Progenitor cell of endocrine pancreas (in vitro differentiated cells): ENCODE results near the gene SLC40A1. TPM values are rescaled to one million over a fixed set of nuclear protein-coding genes. Genes with fewer than 3 reads are reported as not detected.

Experiments
- DNase-seq: peaks from one replicate; pipeline ENCODE4 v3.0.0; 2021; ENCODE audit warnings: low spot score; ENCODE audit not compliant: unreplicated experiment
- H3K27ac Mint-ChIP-seq: 2 replicates; pipeline ENCODE4 v1.8.0; 2021; ENCODE audit warnings: mild to moderate bottlenecking, moderate library complexity, mixed read lengths
- H3K27me3 Mint-ChIP-seq: 2 replicates; pipeline ENCODE4 v1.8.0; 2021; ENCODE audit warnings: mixed read lengths
- H3K36me3 Mint-ChIP-seq: 2 replicates; pipeline ENCODE4 v1.8.0; 2022; ENCODE audit warnings: mixed read lengths; ENCODE audit not compliant: insufficient read depth
- H3K4me1 Mint-ChIP-seq: 2 replicates; pipeline ENCODE4 v1.8.0; 2021; ENCODE audit warnings: low read depth, mixed read lengths
- H3K4me3 Mint-ChIP-seq: 2 replicates; pipeline ENCODE4 v1.8.0; 2021; ENCODE audit warnings: low read depth, mild to moderate bottlenecking, moderate library complexity, mixed read lengths
- H3K9me3 Mint-ChIP-seq: 2 replicates; pipeline ENCODE4 v1.8.0; 2021; ENCODE audit warnings: low read depth, mixed read lengths
- total RNA-seq: library from RNA; stranded (reverse); gene quantifications from 2 replicates; pipeline ENCODE4 v1.2.1, GENCODE V29; 2021
- TF ChIP-seq, protein P1 (sequence below): fragments of 200-600 bp; sonication (generic); IDR thresholded peaks from one replicate; pipeline ENCODE4 v1.5.0; 2021; ENCODE audit warnings: antibody characterized with exemption, mild to moderate bottlenecking; ENCODE audit not compliant: unreplicated experiment

Gene SLC40A1
- total RNA-seq, 1 donor from 2014 or later, result 14.6 TPM

DNA sequence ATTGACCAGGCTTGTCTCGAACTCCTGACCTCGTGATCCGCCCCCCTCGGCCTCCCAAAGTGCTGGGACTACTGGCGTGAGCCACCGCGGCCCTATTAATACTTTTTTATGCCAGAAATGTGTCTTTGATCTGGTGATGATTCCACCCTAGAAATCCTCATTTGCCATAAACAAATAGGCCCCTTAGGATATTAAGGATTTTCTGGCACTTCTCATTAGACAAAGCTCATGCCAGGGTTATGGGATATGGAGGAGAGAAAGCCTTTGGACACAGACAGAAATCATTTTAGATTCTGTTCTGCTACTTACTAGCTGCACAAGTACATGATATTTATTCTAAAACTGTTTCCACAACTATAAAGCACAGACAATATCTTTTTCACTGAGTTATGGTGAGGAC lies 24.1 kb downstream of the SLC40A1 start:
- no peak for DNase-seq
- peaks cover 22% of the 10 kb centered on the region for H3K4me1 Mint-ChIP-seq
- peaks cover 2% of the 10 kb centered on the region for H3K36me3 Mint-ChIP-seq
- no peak overlapping the region for H3K4me3 Mint-ChIP-seq
- TF ChIP-seq, protein P1, sequence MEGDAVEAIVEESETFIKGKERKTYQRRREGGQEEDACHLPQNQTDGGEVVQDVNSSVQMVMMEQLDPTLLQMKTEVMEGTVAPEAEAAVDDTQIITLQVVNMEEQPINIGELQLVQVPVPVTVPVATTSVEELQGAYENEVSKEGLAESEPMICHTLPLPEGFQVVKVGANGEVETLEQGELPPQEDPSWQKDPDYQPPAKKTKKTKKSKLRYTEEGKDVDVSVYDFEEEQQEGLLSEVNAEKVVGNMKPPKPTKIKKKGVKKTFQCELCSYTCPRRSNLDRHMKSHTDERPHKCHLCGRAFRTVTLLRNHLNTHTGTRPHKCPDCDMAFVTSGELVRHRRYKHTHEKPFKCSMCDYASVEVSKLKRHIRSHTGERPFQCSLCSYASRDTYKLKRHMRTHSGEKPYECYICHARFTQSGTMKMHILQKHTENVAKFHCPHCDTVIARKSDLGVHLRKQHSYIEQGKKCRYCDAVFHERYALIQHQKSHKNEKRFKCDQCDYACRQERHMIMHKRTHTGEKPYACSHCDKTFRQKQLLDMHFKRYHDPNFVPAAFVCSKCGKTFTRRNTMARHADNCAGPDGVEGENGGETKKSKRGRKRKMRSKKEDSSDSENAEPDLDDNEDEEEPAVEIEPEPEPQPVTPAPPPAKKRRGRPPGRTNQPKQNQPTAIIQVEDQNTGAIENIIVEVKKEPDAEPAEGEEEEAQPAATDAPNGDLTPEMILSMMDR, result no peak
- no peak overlapping the region for H3K27ac Mint-ChIP-seq
- no peaks in the 10 kb centered on the region for H3K27me3 Mint-ChIP-seq
- H3K9me3 Mint-ChIP-seq, result no peaks in the 10 kb centered on the region

DNA sequence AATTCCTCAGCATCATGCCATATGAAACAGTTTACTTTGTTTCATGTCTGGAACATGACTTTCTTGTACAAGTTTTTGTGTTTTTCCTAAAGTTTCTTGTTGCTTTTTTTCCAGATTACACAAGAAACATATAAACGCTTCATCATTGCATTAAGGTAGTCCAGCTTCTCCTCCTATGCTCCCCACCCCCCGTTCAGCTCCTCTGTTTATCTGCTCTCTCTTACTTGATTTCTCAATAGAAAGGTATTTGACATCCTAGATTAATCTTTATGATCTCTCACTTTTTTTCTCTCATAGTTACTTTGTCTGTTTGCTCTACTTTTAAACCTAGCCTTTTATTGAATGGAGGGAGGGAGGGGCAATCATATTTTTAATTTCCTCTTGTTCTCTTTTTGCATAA lies 25.4 kb downstream of the SLC40A1 start:
- Mint-ChIP-seq H3K27me3 (no peaks in the 10 kb centered on the region), H3K36me3 (peaks cover 2% of the 10 kb centered on the region), H3K9me3 (no peaks in the 10 kb centered on the region), H3K4me1 (peaks cover 22% of the 10 kb centered on the region), H3K27ac (no peak overlapping the region), H3K4me3 (no peak overlapping the region)
- no peak for DNase-seq
- TF ChIP-seq, protein P1, result no peak

DNA sequence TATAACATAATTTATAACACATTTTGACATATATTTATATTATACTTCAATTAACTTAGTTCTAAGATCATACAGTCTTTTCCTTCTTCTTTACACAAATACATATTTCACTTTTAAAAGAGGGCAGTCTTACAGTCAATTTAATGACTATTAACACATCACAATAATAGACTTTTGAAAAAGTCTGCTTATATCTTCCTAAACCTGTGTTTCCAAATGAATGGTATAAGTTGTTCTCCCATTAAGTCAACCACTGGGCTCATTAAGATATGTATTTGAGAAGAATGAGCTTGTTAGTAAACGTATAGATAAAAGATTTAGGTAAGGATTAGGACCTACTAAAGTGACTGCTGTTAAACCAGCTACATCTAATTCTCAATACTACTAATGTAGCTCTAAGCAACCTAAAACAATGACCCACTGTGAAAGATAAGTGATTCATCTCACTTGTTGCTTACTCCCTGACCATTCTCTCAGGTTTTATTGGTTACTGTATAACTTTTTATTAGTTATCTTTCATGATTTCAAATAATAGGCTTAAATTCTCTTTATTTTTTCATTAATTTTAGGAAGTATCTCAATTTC lies 27.0 kb downstream of the SLC40A1 start:
- no peaks in the 10 kb centered on the region for H3K36me3 Mint-ChIP-seq
- H3K4me3 Mint-ChIP-seq, result no peak overlapping the region
- DNase-seq, result no peak
- no peak overlapping the region for H3K27ac Mint-ChIP-seq
- TF ChIP-seq, protein P1, result no peak
- H3K4me1 Mint-ChIP-seq, result peaks cover 24% of the 10 kb centered on the region
- no peaks in the 10 kb centered on the region for H3K9me3 Mint-ChIP-seq
- H3K27me3 Mint-ChIP-seq, result no peaks in the 10 kb centered on the region

DNA sequence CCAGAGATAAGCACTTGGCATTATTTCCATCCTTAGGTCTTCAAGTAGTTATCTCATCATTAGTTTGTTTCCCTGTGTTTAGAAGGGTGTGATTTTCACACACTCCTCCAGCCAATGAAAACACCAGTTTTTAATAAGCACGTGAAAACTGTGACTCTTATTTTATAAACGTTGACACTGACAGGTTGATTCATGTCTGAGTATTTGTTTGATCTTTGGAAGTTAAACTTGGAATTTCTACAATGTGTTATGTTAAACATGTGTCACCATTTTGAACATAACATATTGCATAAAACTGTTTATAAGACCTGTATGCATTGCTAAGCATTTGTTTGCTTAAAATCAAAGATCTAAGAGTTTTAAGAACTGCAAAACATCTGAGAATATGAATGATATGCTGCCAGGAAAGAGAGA lies 27.6 kb downstream of the SLC40A1 start:
- Mint-ChIP-seq H3K27ac (no peak overlapping the region), H3K4me3 (no peak overlapping the region), H3K36me3 (no peaks in the 10 kb centered on the region), H3K4me1 (peaks cover 22% of the 10 kb centered on the region), H3K27me3 (no peaks in the 10 kb centered on the region), H3K9me3 (no peaks in the 10 kb centered on the region)
- TF ChIP-seq, protein P1, result no peak
- no peak for DNase-seq

DNA sequence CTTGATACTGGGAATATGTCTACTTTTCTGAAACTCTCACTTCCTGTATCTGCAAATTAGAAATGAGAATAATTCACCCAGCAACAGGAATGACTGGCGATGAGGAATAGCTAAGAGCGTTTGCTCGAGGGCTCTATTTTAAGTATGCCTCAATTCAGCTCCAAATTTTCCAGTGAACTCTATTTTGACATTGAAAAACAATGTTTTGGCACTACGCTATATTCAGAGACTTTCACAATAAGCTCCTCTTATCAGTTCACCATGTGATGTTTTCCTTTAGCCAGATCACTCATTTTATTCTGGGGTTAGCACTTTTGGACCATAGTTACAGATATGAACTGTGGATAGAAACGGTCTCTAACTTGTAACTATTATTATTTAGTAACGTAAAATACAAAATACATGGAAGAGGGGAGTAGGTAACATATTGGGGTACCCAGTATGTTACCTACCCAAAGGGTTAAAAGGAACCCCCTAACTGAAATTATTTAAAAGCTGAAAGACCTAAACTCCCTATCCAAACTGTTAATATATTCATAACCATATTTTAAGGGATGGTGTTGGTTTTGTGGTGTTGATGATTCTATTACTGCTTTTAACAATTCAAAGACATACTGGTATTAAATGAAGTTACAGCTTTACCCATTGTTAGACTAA lies 28.1 kb downstream of the SLC40A1 start:
- TF ChIP-seq, protein P1, result no peak
- H3K27me3 Mint-ChIP-seq, result no peaks in the 10 kb centered on the region
- no peak for DNase-seq
- H3K4me3 Mint-ChIP-seq, result no peak overlapping the region
- H3K9me3 Mint-ChIP-seq, result no peaks in the 10 kb centered on the region
- H3K36me3 Mint-ChIP-seq, result no peaks in the 10 kb centered on the region
- no peak overlapping the region for H3K27ac Mint-ChIP-seq
- H3K4me1 Mint-ChIP-seq, result peaks cover 20% of the 10 kb centered on the region
